Colonic mucosa (tissue), 4 donors: ENCODE measurements around the gene HOXD10. TPM values are rescaled to one million over a fixed set of nuclear protein-coding genes. Genes with fewer than 3 reads are reported as not detected.

Source experiments
- DNase-seq: peaks from one replicate; pipeline ENCODE4 v3.0.0-alpha.2; 2020
- H3K27ac ChIP-seq: fragments of 200-600 bp; one replicate; pipeline ENCODE4 v1.8.0; 2021
- H3K27me3 ChIP-seq: fragments of 200-600 bp; one replicate; pipeline ENCODE4 v1.8.0; 2021
- H3K36me3 ChIP-seq: fragments of 200-600 bp; one replicate; pipeline ENCODE4 v1.8.0; 2021
- H3K4me1 ChIP-seq: fragments of 200-600 bp; one replicate; pipeline ENCODE4 v1.8.0; 2021; ENCODE audit warnings: mild to moderate bottlenecking
- H3K4me3 ChIP-seq: fragments of 200-600 bp; one replicate; pipeline ENCODE4 v1.8.0; 2021
- H3K9ac ChIP-seq, 2 donors: one replicate each; pipeline ENCODE4 v1.7.0; 2013; ENCODE audit warnings: control low read depth in 2 of 2, low read depth in 2 of 2, low read length in 2 of 2
- H3K9me3 ChIP-seq: fragments of 200-600 bp; one replicate; pipeline ENCODE4 v1.8.0; 2021
- intact Hi-C: fragments of 100-400 bp; cut with DNase I; formaldehyde crosslinking; loops from one replicate; pipeline ENCODE4 v1.14.1; 2022
- total RNA-seq, 2 donors: library from RNA; stranded (reverse); fragmentation: NEBNext Ultra II Directional in 1 of 2; extraction: Animal tissue kit (Norgen Biotek cat#: 25700) in 1 of 2; gene quantifications; one replicate each; pipeline ENCODE4 v1.2.1, GENCODE V29; 2021
- TF ChIP-seq, protein P1 (sequence below): fragments of 200-600 bp; IDR thresholded peaks from one replicate; pipeline ENCODE4 v1.8.0; 2022; ENCODE audit warnings: antibody characterized with exemption, mild to moderate bottlenecking
- donor health status: healthy.
- donor health status: DM: no; HTN: no; CAD: no.
- donor health status: DM: no; HTN: no; CAD: no.

The HOXD10 gene
- total RNA-seq, 2 donors from 2014 or later = 0.32 to 1.9 TPM

- intact Hi-C loops = no loop called here
- H3K36me3 ChIP-seq = no peaks in the 10 kb centered on the region
- no peaks in the 10 kb centered on the region for H3K9me3 ChIP-seq
- H3K4me3 ChIP-seq = peak overlapping the region; percentile 23
- peaks cover 34% of the 10 kb centered on the region for H3K27me3 ChIP-seq
- no peak overlapping the region for H3K27ac ChIP-seq
- peak overlapping the region in 1 of 2 donors; percentile 48 for H3K9ac ChIP-seq
- no peak for DNase-seq
- TF ChIP-seq, protein P1, sequence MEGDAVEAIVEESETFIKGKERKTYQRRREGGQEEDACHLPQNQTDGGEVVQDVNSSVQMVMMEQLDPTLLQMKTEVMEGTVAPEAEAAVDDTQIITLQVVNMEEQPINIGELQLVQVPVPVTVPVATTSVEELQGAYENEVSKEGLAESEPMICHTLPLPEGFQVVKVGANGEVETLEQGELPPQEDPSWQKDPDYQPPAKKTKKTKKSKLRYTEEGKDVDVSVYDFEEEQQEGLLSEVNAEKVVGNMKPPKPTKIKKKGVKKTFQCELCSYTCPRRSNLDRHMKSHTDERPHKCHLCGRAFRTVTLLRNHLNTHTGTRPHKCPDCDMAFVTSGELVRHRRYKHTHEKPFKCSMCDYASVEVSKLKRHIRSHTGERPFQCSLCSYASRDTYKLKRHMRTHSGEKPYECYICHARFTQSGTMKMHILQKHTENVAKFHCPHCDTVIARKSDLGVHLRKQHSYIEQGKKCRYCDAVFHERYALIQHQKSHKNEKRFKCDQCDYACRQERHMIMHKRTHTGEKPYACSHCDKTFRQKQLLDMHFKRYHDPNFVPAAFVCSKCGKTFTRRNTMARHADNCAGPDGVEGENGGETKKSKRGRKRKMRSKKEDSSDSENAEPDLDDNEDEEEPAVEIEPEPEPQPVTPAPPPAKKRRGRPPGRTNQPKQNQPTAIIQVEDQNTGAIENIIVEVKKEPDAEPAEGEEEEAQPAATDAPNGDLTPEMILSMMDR = no peak
- peaks cover 8% of the 10 kb centered on the region for H3K4me1 ChIP-seq
Observed at GRCh38 chr2:176158186-176158591, 41.6 kb downstream of the HOXD10 start.

- no peak overlapping the region for H3K9ac ChIP-seq
- no peaks in the 10 kb centered on the region for H3K36me3 ChIP-seq
- no peaks in the 10 kb centered on the region for H3K9me3 ChIP-seq
- no peak overlapping the region for H3K27ac ChIP-seq
- DNase-seq = peak; percentile 58
- peaks cover 35% of the 10 kb centered on the region for H3K27me3 ChIP-seq
- peaks cover 8% of the 10 kb centered on the region for H3K4me1 ChIP-seq
- H3K4me3 ChIP-seq = no peak overlapping the region
- intact Hi-C loops = no loop called here
- TF ChIP-seq, protein P1 = no peak
Observed at GRCh38 chr2:176158855-176159662, 42.5 kb downstream of the HOXD10 start.

DNA sequence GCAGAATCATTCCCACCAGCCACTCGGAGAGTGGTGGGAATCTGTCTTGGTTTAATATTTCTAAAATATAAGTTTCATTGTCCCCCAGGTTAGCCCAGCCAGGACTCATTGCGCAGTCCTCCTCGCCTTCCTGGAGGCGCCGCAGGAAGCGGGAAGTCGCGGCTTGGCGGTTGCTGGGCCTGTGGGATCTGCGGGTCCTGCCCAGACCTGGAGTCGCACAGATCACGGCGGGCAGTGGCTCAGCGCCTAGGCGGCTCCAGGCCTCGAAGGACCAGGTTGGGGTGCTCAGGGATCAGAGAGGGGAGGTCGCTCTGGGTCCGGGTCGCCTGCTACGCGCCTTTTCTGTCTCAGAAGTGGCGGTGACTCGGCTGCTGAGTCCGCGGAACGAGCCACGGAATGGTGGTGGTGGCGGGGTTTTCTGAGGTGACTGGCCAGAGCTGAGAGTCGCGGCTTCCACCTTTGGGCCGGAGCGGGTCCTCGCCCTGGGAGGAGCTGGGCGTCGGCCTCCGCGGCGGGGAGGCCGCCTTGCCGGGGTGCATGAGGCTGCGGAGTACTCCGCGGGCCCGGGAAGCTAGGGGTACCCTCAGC is 43.2 kb downstream of the HOXD10 start:
- TF ChIP-seq, protein P1 = no peak
- intact Hi-C loops = no loop called here
- Histone ChIP-seq H3K9ac (no peak overlapping the region), H3K27ac (no peak overlapping the region), H3K27me3 (peaks cover 42% of the 10 kb centered on the region), H3K4me3 (no peak overlapping the region), H3K4me1 (peaks cover 8% of the 10 kb centered on the region), H3K36me3 (no peaks in the 10 kb centered on the region), H3K9me3 (no peaks in the 10 kb centered on the region)
- DNase-seq = no peak

DNA sequence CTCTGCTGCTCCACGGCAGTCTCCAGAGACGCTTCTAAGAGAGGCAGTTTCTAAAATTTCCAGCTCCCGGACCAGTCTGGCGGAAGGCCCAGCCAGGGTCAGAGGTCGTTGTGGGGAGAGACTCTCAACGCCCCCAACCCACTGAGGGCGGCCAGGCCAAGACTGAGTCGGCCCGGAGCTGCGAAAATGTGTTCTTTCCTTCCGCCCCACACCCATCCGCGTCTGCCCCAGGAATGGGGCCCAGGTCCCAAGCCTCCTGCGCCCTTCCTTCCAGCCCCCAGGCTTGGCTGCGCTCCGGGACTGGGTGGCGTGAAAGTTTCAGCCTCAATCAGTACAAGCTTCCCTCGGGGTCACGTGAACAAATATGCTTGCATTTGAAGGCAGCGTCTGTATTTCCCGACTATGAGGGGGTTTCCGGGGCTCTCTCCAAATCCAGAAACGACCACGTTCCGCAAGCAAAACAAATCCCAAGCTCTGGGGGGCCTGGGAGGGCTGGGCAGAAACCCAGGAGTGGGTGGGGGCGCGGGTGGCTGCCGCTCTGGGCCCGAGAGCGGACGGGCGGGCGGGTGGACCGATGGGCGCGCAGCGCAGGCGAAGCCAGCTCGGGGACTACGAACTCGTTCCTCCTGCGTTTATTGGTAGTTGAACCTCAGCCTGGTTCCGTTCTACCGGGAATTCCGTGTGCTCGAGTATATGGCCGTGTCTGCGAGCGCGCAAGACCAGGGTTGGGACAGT is 43.8 kb downstream of the HOXD10 start:
- H3K9me3 ChIP-seq = no peaks in the 10 kb centered on the region
- H3K36me3 ChIP-seq = no peaks in the 10 kb centered on the region
- DNase-seq = no peak
- TF ChIP-seq, protein P1 = no peak
- H3K4me3 ChIP-seq = no peak overlapping the region
- no peak overlapping the region for H3K9ac ChIP-seq
- intact Hi-C loops = no loop called here
- H3K27me3 ChIP-seq = peaks cover 49% of the 10 kb centered on the region
- H3K4me1 ChIP-seq = peaks cover 8% of the 10 kb centered on the region
- H3K27ac ChIP-seq = no peak overlapping the region

DNA sequence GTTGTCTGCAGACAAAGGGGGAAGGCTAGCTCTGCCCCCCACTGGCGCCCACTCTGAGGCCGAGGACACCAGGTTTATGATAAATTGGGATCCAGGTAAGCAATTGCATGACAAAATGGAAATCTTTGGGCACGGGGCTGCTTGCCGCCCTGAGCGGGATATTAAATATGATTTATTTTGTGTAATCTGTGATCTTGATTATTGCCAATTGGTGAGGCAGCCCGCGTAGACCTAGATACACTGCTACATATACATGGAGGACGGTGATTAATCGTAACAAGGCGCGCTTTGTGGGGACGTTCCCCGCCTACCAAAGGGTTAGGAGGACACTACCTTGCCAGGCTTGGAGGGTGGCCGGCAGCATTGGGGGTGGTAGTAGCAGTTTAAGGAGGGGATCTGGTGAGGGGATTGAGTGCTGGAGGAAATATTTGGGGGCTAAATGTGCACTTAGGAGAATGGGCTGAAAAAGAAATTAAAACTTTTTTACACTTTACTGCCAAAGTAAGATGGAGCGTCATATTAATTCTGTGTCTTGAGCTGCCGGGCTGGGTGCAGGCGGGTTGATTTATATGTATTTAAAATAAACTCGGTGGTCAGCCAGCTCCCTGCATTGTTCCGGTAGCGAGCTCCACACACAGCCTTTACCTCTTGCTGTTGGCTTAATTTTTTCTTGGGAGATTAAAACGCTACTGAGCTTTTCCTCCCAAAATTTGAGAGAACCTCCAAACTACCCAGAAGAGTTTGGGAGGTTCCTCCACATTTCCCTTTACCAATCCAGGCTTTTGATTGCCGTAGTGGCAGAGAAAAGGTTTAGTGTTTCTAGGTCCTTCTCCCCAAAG is 44.6 kb downstream of the HOXD10 start:
- TF ChIP-seq, protein P1 = no peak
- H3K27ac ChIP-seq = no peak overlapping the region
- no peak overlapping the region for H3K4me3 ChIP-seq
- intact Hi-C loops = no loop called here
- no peak overlapping the region for H3K9ac ChIP-seq
- no peaks in the 10 kb centered on the region for H3K36me3 ChIP-seq
- peaks cover 8% of the 10 kb centered on the region for H3K4me1 ChIP-seq
- H3K27me3 ChIP-seq = peaks cover 48% of the 10 kb centered on the region
- H3K9me3 ChIP-seq = no peaks in the 10 kb centered on the region
- DNase-seq = no peak
